GM12892 (cell line): ENCODE measurements around the gene PLEKHM3.

Experiments
- POLR2A ChIP-seq: IDR thresholded peaks from 2 replicates; pipeline ENCODE4 v1.6.1; 2011; ENCODE audit warnings: low read depth, low read length, control low read depth
- POLR2AphosphoS5 ChIP-seq: IDR thresholded peaks from 2 replicates; pipeline ENCODE4 v1.6.1; 2011; ENCODE audit warnings: low read depth, low read length, control low read depth
- TAF1 ChIP-seq: IDR thresholded peaks from 2 replicates; pipeline ENCODE4 v1.6.1; 2011; ENCODE audit warnings: low read depth, mild to moderate bottlenecking, control low read depth, low read length, borderline replicate concordance

- no peak for TF ChIP-seq POLR2A
- TF ChIP-seq POLR2AphosphoS5, result no peak
- TF ChIP-seq TAF1, result no peak
Measured at GRCh38 chr2:208024091-208024490, 1.2 kb downstream of the PLEKHM3 start.
